Stimulated activated CD8-positive, alpha-beta memory T cell treated with anti-CD3 and anti-CD28 coated beads, Interleukin-15, amount 100 ng/mL, for 48 hours (primary cell): ENCODE measurements around the gene PLEKHA4.
"Not testable (repeated sequence)": the region's sequence is repeated elsewhere in the genome, so short reads cannot be mapped to it uniquely, and the experiment has no call there.

Source experiments
- DNase-seq, 2 donors: peaks; one replicate each; pipeline ENCODE4 v3.0.0-alpha.2; 2020; ENCODE audit warnings: low read depth in 2 of 2

The PLEKHA4 gene

DNA sequence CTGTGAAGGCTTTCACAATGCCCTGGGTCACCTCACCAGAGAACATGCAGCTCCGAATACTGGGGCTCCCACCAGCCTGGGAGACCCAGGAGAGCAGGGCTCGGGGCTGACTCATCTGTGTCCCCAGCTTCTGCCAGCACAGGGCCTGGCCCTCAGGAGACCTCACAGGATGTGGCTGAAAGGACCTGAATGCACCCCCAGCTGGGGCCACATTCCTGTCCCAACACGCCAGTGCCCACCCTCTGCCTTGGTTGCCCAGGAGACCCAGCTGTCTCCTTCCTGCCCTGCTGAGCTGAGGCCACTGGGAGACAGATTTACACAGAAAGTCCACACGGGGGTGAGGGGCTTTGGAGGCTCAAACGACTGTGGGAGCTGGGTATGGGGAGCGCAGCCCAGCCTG lies 69.5 kb downstream of the PLEKHA4 start:
- DNase-seq = no peak

DNA sequence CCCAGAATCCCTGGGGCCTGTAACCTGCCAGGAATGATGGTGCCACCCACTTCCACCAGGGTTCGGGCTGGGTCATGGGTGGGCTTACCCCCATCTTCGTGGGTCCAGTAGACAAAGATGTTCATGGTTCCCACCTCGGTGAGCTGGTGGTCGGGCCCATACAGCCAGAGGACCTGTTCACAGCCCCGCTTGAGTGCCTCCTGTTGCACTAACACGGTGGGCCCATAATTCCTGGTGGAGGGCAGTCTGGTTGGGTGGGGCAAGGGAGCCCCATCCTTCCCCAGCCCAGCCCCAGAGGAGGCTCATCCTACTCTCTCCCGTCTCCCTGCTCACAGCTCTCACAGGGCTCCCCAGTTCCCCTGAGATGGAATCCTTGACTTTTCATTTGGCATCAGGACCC lies 71.3 kb downstream of the PLEKHA4 start:
- no peak for DNase-seq

DNA sequence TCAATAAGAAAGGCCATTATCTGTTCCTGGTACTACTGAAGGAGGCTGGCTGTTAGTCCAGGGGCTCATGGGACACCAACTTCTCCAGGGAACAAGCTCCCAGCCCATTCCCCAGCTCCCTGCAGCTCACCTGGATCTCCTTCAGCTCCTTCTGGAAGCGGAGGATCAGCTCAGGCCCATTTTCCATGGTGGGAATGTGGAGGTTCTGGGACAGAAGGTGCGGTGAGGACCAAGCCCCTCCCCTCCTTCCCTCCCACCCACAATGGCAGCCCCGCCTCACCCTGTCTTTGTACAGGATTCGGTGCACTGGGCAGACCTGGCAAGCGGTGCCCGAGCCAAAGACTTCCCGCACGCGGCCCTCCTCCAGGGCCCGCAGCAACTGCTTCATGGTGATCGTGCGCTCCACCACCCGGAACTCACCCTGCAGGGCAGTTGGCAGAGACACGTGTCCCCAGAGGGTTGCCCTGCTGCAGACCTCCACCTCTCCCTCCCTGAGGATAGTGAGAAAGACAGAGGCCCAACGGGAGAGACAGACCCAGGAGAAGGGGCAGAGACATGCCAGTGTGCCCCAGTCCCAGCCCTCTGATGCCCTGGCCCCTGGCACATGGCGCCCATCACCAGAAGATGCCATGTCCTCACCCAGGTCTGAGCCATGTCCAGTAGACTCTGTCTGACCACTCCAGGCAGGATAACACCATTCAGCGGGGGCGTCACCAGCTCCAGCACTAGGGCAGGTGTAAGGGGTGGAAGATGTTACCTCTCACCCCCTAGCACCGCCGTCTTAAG lies 71.9 kb downstream of the PLEKHA4 start:
- DNase-seq = no peak

DNA sequence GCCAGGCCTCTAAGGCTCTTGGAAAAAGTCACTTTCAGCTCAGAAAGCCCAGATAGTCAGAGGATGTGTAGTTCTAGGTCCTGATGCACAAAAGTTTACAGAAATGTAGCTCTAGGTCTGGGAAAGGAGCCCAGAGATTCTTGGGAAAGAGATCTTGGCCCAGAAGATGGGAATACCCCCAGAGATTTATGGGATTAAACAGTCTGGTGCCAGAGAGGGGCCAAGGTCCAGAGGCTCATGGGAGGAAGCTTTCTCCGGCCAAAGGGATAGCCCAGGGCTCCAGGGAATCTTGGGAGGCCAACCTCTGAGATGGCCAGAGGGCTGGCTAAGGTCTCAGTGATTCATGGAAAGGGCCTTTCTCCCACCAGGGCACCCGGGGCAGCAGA lies 72.7 kb downstream of the PLEKHA4 start:
- no peak for DNase-seq

DNA sequence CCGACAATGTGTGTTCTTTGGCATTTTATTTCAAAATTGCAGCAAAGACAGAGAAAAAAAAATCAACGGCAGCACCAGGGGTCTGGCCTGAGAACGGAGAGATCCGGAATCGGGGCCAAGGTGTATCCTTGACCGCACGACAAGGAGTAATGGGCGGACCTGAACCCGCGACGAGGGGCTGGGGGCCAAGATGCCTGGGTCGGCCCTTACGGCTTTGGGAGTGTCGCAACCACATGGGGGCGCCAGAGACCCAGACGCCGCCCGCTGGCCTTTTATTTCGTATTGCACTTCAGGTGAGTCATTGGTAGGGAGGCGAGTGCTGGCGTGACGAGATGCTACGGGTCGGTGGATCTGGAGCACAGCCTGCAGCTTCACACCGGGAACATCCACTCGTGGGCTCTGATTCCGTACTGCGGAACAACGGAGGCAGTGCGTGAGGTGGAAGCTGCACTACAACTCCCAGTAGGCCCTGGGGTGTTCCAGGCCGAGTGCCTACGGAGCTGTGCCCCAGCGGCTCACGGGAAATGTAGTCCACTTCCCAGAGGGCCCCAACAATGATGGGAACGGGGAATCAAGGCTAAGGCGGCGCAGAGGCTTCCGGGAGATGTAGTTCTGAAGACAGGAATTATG lies 73.2 kb downstream of the PLEKHA4 start:
- peak; percentile 71 to 72 for DNase-seq

DNA sequence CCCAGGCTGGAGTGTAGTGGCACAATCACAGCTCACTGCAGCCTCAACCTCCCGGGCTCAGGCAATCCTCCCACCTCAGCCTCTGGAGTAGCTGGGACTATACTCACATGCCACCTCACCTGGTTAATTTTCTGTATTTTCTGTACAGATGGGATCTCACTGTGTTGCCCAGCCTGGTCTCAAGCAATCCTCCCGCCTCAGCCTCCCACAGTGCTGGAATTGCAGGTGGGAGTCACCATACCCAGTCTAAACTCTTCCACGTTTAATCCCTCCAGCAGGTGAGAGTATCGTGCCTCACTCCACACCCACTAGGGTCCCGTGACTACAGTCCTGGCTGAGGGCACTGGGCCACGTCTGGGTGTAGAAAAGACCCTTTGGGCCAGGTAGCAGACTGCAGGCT lies 74.1 kb downstream of the PLEKHA4 start:
- DNase-seq = no peak

DNA sequence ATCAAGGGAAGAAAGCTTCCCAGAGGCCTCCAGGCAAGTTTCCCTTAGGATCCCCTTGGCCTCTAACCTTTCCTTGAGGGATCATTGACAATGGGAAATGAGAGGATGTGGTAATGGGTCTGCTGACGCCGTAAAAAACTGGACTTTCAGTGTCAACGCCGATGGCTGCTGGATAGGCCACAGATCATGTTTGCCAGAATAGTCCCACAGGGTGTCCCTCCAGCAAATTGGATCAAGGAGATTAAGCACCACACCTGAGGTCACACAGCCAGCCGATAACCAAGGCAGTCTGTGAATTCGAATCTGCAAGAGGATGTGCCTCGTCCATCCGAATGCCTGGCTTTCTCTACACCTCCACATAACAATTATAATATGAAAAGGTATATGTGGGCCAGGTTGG lies 75.1 kb downstream of the PLEKHA4 start:
- no peak for DNase-seq

DNA sequence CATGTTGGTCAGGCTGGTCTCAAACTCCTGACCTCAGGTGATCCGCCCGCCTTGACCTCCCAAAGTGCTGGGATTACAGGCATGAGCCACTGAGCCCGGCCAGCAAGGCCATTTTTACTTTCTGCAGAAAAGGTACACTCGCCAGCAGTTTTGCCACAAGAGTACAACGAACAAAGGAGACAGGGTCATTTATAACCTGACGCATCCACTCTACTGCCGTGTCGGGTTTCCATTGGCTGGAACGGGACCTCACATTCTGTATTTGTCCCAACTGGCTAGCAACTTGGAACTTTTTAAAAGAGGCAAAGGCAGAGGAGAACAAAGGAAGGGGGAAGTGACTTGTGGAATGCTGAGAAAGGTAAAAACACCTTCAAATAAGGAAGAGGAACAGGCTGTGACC lies 81.1 kb downstream of the PLEKHA4 start:
- DNase-seq = not testable (repeated sequence)
